Germinal center (tissue), 1 donor: Measurements from ENCODE around the gene UBA6.
"Not testable (repeated sequence)": the region's sequence is repeated elsewhere in the genome, so short reads cannot be mapped to it uniquely, and the experiment has no call there.

ENCODE experiments used
- DNase-seq: peaks from one replicate; pipeline ENCODE4 v3.0.0; 2012; ENCODE audit warnings: mixed read lengths, low spot score

The UBA6 gene

GRCh38 chr4:67713529-67714247, 12.7 kb upstream of the UBA6 start:
- DNase-seq, result no peak

GRCh38 chr4:67712650-67713528, 11.9 kb upstream of the UBA6 start:
- no peak for DNase-seq

- no peak for DNase-seq
Observed at GRCh38 chr4:67712000-67712625, 11.2 kb upstream of the UBA6 start.

DNA sequence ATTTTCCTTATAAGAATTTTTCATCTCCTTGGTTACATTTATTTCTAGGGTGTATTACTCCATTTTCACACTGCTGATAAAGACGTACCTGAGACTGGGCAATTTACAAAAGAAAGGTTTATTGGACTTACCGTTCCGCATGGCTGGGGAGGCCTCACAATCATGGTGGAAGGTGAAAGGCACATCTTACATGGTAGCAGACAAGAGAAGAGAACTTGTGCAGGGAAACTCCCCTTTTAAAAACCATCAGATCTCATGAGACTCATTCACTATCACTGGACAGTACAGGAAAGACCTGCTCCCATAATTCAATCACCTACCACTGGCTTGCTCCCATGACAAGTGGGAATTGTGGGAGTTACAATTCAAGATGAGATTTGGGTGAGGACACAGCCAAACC, 5.7 kb upstream of the UBA6 start:
- DNase-seq, result not testable (repeated sequence)

DNA sequence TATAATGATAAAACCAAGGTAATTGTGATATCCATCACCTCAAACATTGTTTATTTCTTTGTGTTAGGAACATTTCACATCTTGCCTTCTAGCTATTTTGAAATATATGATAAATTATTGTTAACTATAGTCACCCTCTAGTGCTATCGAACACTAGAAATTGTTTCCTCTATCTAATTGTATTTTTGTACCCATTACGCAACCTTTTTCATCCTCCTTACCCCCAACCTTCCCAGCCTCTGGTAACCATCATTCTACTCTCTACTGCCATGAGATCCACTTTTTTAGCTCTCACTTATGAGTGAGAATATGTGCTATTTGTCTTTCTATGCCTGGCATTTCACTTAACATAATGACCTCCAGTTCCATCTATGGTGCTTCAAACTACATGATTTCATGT, 3.9 kb upstream of the UBA6 start:
- no peak for DNase-seq

DNA sequence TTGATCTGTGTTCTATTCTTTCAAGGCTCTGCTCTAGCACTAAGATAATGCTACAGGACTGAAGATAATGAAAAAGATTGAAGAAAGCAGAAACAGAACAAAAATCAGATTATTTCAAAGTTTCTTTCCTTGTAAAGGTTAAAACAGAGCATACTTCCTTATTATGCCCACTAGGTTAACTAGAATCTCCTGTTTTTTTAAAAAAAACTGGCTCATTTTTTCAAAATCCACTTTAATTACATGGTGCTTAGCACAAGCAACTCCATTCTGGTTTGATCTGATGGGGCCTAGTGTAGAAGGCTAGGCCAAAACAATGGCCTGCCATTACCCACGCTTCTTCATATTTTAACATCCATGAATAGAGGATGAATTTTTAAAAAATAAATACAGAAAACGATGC, 1.2 kb upstream of the UBA6 start:
- no peak for DNase-seq

GRCh38 chr4:67701517-67701850, 529 bp upstream of the UBA6 start:
- no peak for DNase-seq

GRCh38 chr4:67700116-67700737, 728 bp downstream of the UBA6 start:
- peak; percentile 28 for DNase-seq

DNA sequence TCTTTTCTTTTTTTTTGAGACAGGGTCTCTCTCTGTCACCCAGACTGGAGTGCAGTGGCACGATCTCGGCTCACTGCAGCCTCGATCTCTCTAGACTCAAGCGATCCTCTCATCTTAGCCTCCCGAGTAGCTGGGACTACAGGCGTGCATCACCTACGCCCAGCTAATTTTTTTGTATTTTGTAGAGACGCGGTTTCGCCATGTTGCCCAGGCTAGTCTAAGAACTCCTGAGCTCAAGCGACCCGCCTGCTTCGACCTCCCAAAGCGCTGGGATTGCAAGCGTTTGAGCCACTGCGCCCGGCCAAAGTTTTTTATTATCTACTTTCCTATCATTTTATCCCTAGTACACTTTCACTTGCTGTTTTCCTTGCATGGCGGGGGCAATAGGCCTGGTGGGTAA, 1.4 kb downstream of the UBA6 start:
- DNase-seq, result no peak

GRCh38 chr4:67697860-67698687, 2.9 kb downstream of the UBA6 start:
- DNase-seq, result no peak

DNA sequence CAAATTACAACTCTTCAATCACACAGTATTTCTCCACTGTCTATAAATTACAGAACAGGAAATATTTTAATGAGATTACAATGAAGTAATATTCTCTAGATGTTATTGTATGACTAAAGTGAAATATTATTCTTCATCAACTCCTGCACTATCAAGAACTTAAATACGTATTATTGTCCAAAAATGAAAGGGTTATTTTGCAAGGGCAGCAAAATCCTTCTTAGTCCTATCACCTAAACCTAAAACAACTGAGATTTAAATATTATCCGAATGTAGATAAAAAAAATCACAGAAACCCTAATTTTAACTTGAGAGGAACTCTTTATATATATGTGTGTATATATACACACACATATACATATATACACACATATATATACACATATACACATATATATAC, 4.9 kb downstream of the UBA6 start:
- DNase-seq, result no peak

DNA sequence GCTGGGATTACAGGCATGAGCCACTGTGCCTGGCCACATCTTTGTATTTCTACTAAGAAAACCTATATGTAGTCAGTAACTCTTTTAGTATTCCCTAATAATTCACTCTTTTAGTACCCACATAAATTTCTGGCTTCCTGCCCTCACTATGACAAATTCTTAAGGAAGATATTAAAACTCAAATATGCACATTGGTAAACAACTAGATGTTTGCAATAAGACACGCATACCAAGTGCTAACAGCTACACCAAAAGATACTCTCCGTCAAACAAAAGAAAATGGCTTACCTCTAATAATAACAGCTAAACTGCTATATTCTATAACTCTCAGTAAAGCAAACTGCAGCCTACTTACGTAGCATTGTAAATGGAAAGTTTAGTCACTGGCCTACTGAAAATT, 6.3 kb downstream of the UBA6 start:
- DNase-seq, result no peak

DNA sequence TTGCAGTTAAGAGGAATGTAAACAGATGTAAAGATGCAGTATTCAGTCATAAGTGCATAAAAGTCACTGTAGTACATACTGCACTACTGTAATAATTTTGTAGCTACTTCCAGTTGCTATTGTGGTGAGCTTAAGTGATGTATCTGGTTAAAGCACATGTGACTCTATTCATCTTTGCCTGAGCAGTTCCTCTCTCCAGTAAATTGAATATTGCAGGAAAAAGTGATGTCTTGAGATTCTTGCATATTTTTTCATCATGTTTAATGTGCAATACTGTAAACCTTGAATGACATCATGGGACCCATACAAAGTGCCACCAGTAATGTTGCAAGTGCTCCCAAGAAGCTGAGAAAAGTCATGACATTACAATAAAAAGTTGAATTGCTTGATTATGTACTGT, 9.6 kb downstream of the UBA6 start:
- no peak for DNase-seq

GRCh38 chr4:67687636-67688035, 13.3 kb downstream of the UBA6 start:
- no peak for DNase-seq

DNA sequence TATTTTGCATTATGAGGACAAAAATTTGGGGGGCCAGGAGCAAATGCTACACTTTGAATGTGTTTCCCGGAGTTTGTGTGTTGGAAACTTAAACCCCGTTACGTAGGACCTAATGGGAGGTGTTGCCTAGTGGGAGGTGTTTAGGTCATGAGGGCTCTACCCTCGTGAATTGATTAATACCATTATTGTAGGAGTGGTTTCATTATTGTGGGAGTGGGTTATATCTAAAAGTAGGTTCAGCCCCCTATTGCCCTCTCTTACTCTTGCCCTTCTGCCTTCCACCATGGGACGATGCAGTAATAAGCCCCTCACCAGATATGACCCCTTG, 15.5 kb downstream of the UBA6 start:
- DNase-seq, result no peak

DNA sequence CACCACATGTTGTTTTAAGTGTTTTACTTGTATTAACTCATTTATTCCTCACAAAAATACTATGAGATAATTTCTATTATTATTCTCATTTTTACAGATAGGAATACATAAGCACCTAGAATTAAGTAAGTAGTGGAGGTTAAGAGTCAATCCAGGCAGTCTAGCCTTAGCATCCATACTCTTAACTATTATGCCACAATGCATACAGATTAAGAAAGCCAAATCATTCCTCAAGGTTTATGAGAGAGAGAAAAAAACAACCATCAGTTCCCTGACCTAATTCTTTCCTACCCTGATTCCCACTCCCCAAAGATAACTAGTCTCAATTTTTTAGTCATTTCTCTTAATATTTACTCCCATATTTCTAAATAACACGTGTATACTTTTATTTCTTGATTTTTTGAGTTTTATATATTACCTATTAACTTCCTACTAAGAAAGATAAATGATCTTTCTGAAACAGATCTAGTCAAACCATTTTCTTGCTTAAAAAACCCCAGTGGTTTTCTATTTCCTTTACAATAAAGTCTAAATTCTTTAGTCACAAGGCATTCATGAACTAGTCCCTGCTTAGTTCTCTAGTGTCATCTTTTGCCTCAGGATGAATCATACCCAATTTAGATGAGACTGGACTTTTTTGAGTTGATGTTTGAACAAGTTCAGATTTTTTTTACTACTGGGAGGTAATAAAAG, 16.0 kb downstream of the UBA6 start:
- no peak for DNase-seq

DNA sequence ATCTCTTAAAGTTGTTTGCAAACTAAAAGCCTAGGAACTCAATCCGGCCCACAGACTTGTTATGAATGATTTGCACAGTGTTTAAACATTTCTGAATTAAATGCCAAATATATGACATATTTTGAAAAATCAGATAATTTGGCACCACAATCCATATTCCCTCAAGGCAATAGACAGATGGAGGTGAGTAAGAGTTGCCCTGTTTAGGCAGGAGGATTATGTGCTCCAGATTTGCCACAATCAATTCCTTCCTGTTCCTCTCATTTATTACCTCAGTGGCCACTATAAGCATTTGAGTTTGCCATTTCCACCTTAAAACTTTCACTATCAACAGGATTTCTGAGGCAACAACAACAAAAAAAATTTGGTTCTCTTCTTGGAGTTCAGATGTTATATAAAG, 18.7 kb downstream of the UBA6 start:
- no peak for DNase-seq

DNA sequence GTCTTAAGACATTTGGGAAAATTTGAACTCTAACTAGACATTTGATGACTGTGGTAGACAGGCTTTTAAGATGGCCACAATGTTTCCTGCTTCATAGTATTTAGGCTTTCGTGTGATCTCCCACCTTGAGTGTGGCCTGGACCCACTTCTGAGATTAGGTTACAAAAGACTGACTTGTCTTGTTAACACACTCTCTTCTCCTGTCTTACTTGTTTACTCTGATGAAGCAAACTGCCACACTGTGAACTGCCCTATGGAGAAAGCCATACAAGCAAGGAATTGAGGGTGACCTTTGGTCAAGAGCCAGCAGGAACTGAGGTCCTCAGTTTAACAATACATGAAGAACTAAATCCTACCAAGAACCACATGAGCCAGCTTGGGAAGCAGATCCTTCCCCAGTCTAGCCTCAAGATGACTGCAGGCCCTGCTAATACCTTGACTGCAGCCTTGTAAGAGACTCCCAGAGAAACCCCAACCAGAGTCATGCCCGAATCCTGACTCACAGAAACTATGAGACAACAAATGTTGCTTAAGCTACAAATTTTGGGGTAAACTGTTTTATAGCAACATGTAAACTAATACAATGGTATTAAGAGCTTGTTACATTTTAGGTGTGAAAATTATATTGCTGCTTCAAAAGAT, 20.3 kb downstream of the UBA6 start:
- no peak for DNase-seq

- DNase-seq, result no peak
Observed at GRCh38 chr4:67678612-67679011, 22.3 kb downstream of the UBA6 start.

DNA sequence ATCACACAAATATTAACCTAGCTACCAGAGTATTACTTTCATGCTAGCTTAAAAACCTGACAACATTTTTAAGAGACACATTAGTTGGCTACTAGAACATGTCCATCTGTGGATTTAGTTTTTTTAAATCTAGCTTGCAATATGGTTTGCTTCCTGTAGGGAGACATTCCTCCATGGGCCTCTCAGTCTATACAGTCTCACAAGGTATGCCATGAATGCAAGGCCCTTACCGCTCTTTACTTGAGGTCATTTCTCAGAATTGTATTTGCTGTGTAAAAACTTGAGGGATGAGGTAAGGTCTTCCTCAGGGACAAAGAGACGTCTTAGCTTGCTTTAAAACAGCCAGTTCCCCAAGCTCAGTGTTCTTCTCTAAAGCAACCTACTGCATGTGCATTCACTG, 26.9 kb downstream of the UBA6 start:
- DNase-seq, result no peak

GRCh38 chr4:67668315-67668714, 32.6 kb downstream of the UBA6 start:
- no peak for DNase-seq
